GM18861 (cell line): ENCODE results near the gene MLLT3.

Experiments
- ATAC-seq: cut with Tn5 transposase; IDR thresholded peaks from one replicate; pipeline ENCODE4 v1.9.1; 2021; ENCODE audit not compliant: unreplicated experiment

MLLT3 gene

GRCh38 chr9:20436476-20437195 lies 185.7 kb downstream of the MLLT3 start:
- no peak for ATAC-seq

GRCh38 chr9:20428976-20429375 lies 193.3 kb downstream of the MLLT3 start:
- no peak for ATAC-seq

- ATAC-seq = no peak
Observed at GRCh38 chr9:20427359-20427758, 194.9 kb downstream of the MLLT3 start.

GRCh38 chr9:20426019-20426418 lies 196.3 kb downstream of the MLLT3 start:
- ATAC-seq = peak; percentile 51

- ATAC-seq = no peak
Observed at GRCh38 chr9:20419533-20419932, 202.8 kb downstream of the MLLT3 start.

- no peak for ATAC-seq
Observed at GRCh38 chr9:20418485-20418884, 203.8 kb downstream of the MLLT3 start.

- ATAC-seq = no peak
Observed at GRCh38 chr9:20417373-20418080, 204.8 kb downstream of the MLLT3 start.

GRCh38 chr9:20414150-20414549 lies 208.1 kb downstream of the MLLT3 start:
- no peak for ATAC-seq

GRCh38 chr9:20409321-20410092 lies 212.8 kb downstream of the MLLT3 start:
- no peak for ATAC-seq

GRCh38 chr9:20408513-20408912 lies 213.8 kb downstream of the MLLT3 start:
- no peak for ATAC-seq

GRCh38 chr9:20407013-20407412 lies 215.3 kb downstream of the MLLT3 start:
- no peak for ATAC-seq

- ATAC-seq = no peak
Observed at GRCh38 chr9:20406344-20406743, 216.0 kb downstream of the MLLT3 start.

GRCh38 chr9:20405616-20406015 lies 216.7 kb downstream of the MLLT3 start:
- ATAC-seq = no peak

GRCh38 chr9:20405078-20405477 lies 217.2 kb downstream of the MLLT3 start:
- no peak for ATAC-seq

- ATAC-seq = no peak
Observed at GRCh38 chr9:20404192-20404813, 218.0 kb downstream of the MLLT3 start.

- ATAC-seq = no peak
Observed at GRCh38 chr9:20403346-20403745, 219.0 kb downstream of the MLLT3 start.

- no peak for ATAC-seq
Observed at GRCh38 chr9:20402273-20402875, 219.9 kb downstream of the MLLT3 start.

- no peak for ATAC-seq
Observed at GRCh38 chr9:20398536-20399338, 223.6 kb downstream of the MLLT3 start.

- ATAC-seq = no peak
Observed at GRCh38 chr9:20397348-20397747, 225.0 kb downstream of the MLLT3 start.

GRCh38 chr9:20396509-20396908 lies 225.8 kb downstream of the MLLT3 start:
- ATAC-seq = no peak
